ENCODE data around the gene LIFR.

LIFR gene

GRCh38 chr5:38465061-38465460, 91.4 kb downstream of the LIFR start:
- DNase-seq, result no peak

GRCh38 chr5:38463634-38464521, 92.6 kb downstream of the LIFR start:
- no peak for DNase-seq

- no peak for DNase-seq
Observed at GRCh38 chr5:38462976-38463633, 93.3 kb downstream of the LIFR start.

- DNase-seq, result no peak
Observed at GRCh38 chr5:38458174-38458573, 98.3 kb downstream of the LIFR start.

- DNase-seq, result no peak
Observed at GRCh38 chr5:38456657-38457399, 99.6 kb downstream of the LIFR start.

GRCh38 chr5:38455796-38456330, 100.6 kb downstream of the LIFR start:
- no peak for DNase-seq

GRCh38 chr5:38453921-38454320, 102.5 kb downstream of the LIFR start:
- no peak for DNase-seq

- DNase-seq, result peak; percentile 62 to 86 (median 79)
Observed at GRCh38 chr5:38453506-38453905, 102.9 kb downstream of the LIFR start.

GRCh38 chr5:38452201-38452600, 104.2 kb downstream of the LIFR start:
- DNase-seq, result no peak

- DNase-seq, result no peak
Observed at GRCh38 chr5:38451074-38451725, 105.2 kb downstream of the LIFR start.

GRCh38 chr5:38450627-38451026, 105.8 kb downstream of the LIFR start:
- no peak for DNase-seq

- no peak for DNase-seq
Observed at GRCh38 chr5:38448568-38449350, 107.7 kb downstream of the LIFR start.

- DNase-seq, result no peak
Observed at GRCh38 chr5:38447786-38448185, 108.7 kb downstream of the LIFR start.

- no peak for DNase-seq
Observed at GRCh38 chr5:38447056-38447455, 109.4 kb downstream of the LIFR start.

- DNase-seq, result no peak
Observed at GRCh38 chr5:38446029-38446522, 110.4 kb downstream of the LIFR start.

- DNase-seq, result no peak
Observed at GRCh38 chr5:38445374-38446028, 110.9 kb downstream of the LIFR start.

- DNase-seq, result no peak
Observed at GRCh38 chr5:38443390-38443789, 113.1 kb downstream of the LIFR start.

GRCh38 chr5:38442247-38442573, 114.2 kb downstream of the LIFR start:
- DNase-seq, result no peak

GRCh38 chr5:38441453-38442246, 114.8 kb downstream of the LIFR start:
- peak; percentile 88 to 95 (median 91) for DNase-seq

GRCh38 chr5:38438757-38439156, 117.7 kb downstream of the LIFR start:
- no peak for DNase-seq
